Heart left ventricle (tissue), 16 donors: ENCODE data around the gene HAVCR2. TPM values are rescaled to one million over a fixed set of nuclear protein-coding genes. Genes with fewer than 3 reads are reported as not detected.

ENCODE experiments used
- ATAC-seq, 4 donors: fragments of 200-7000 bp; cut with Tn5 transposase; one replicate each; pipeline ENCODE4 v1.9.1; 2020 to 2022; ENCODE audit warnings: moderate library complexity in 4 of 4, mild to moderate bottlenecking in 3 of 4, moderate number of reproducible peaks in 1 of 4
- DNase-seq, 5 donors: peaks; one replicate each; pipeline ENCODE4 v3.0.0-alpha.2; 2020
- H3K27ac ChIP-seq, 12 donors: fragments of 200-600 bp; sonication (generic) in 4 of 12; one replicate each; pipeline versions ENCODE4 v1.5.0 to v1.8.0; 2016 to 2022; ENCODE audit warnings: mild to moderate bottlenecking in 2 of 12
- H3K27me3 ChIP-seq, 9 donors: fragments of 200-600 bp; sonication (generic) in 2 of 9; one replicate each; pipeline versions ENCODE4 v1.5.1 to v1.8.0; 2016 to 2022; ENCODE audit warnings: mild to moderate bottlenecking in 3 of 9
- H3K36me3 ChIP-seq, 9 donors: fragments of 200-600 bp; sonication (generic) in 2 of 9; one replicate each; pipeline versions ENCODE4 v1.5.0 to v1.8.0; 2018 to 2022; ENCODE audit warnings: mild to moderate bottlenecking in 2 of 9
- H3K4me1 ChIP-seq, 12 donors: fragments of 200-600 bp; sonication (generic) in 4 of 12; one replicate each; pipeline versions ENCODE4 v1.5.0 to v1.8.0; 2016 to 2022; ENCODE audit warnings: mild to moderate bottlenecking in 3 of 12
- H3K4me3 ChIP-seq, 12 donors: fragments of 200-600 bp; sonication (generic) in 4 of 12; one replicate each; pipeline versions ENCODE4 v1.5.0 to v1.8.0; 2017 to 2022; ENCODE audit warnings: mild to moderate bottlenecking in 9 of 12, moderate library complexity in 4 of 12
- H3K9me3 ChIP-seq, 12 donors: fragments of 200-600 bp; sonication (generic) in 4 of 12; one replicate each; pipeline versions ENCODE4 v1.5.0 to v1.8.0; 2016 to 2022; ENCODE audit warnings: mild to moderate bottlenecking in 1 of 12
- CTCF ChIP-seq, 12 donors: fragments of 200-600 bp; sonication (generic) in 4 of 12; IDR thresholded peaks; one replicate each; pipeline versions ENCODE4 v1.5.0 to v1.8.0; 2018 to 2022; ENCODE audit warnings: antibody characterized with exemption in 12 of 12, mild to moderate bottlenecking in 5 of 12
- POLR2A ChIP-seq, 2 donors: fragments of 450-650 bp; IDR thresholded peaks; one replicate each; pipeline ENCODE4 v1.6.1; 2017; ENCODE audit warnings: antibody characterized with exemption in 2 of 2, mild to moderate bottlenecking in 2 of 2, moderate library complexity in 2 of 2
- WGBS, 4 donors: extraction: QIAGEN DNeasy Blood & Tissue Kit in 2 of 4; methylation state at CpG; one replicate each; pipeline versions ENCODE4 v1.1.5 to v1.1.7; 2013 to 2018; 5-methylcytosine and 5-hydroxymethylcytosine counted together
- intact Hi-C, 10 donors: fragments of 100-400 bp; cut with DNase I; formaldehyde crosslinking; loops; one replicate each; pipeline versions ENCODE4 v1.11.1 to v1.14.2; 2022
- long read RNA-seq, 3 donors: library from polyadenylated mRNA; unstranded; transcript quantifications; one replicate each; pipeline ENCODE4 v2.0.0, GENCODE V29; 2020 to 2021
- polyA plus RNA-seq, 2 donors: library from polyadenylated mRNA; stranded (reverse); fragments of 200-250 nt; gene quantifications; one replicate each; pipeline ENCODE4 v1.2.3, GENCODE V29; 2013
- total RNA-seq, 9 donors: library from RNA; depleted of rRNA in 2 of 9; stranded (reverse); fragments of >200 nt in 2 of 9; fragmentation: NEBNext Ultra II Directional in 3 of 9; extraction: Animal tissue kit (Norgen Biotek cat#: 25700) in 3 of 9; gene quantifications; one replicate each; pipeline versions ENCODE4 v1.1.0 to v1.2.4, GENCODE V29; 2016 to 2023
- donor health status: ischemic (EF 13 %, LVEDD 7.1; RV severe dilation, severe dysfunction).
- donor health status: healthy with polysubstance abuse.
- donor health status: DM: no; HTN: yes; CAD: no.
- donor health status: DM: no; HTN: no; CAD: no.
- donor health status: ischemic (EF 25% LVEDD 6.9; RV normal size, moderate dysfunction).
- donor health status: ischemic (EF 25% LVEDD 5.7; RV mildly dilated, moderate dysfunction).
- donor health status: healthy.
- donor health status: DM: yes; HTN: yes; CAD: no.
- donor health status: ischemic (EF 35%, LVEDD 5.7; RV mildly dilated, moderate dysfunction).
- donor health status: nonischemic (EF 11% LVEDD 7.7; RV severe dilation, severe dysfunction).
- donor health status: DM: yes; HTN: yes; CAD: no.
- donor health status: PGD.
- donor health status: ischemic (EF 29% LVEDD 5.4; RV normal size, mild dysfunction).
- donor health status: nonischemic (EF 23%, LVEDD 6.1; RV moderate dilation, normal function).

HAVCR2 gene
- total RNA-seq, result 10 to 100 TPM in 2 of 9 donors, 1 to 10 TPM in 7; 1.0 to 39.2 (median 1.9) TPM
- polyA plus RNA-seq, result 1 to 10 TPM in 1 of 2 donors, under 1 TPM in 1; 0.80 to 1.9 TPM
- long read RNA-seq, donor 1, partial matches to known transcripts, result 0 of 1 reads
- long read RNA-seq, donor 1, other reads (novel, unspliced or antisense), result 0 of 1 reads
- long read RNA-seq, donor 2, partial matches to known transcripts, result 0 of 1 reads
- long read RNA-seq, donor 2, other reads (novel, unspliced or antisense), result 0 of 1 reads
- long read RNA-seq, donor 3, transcript HAVCR2-201 (7 exons, 2,907 nt), result major isoform, 5 of 7 reads
- long read RNA-seq, donor 3, partial matches to known transcripts, result 1 of 7 reads
- long read RNA-seq, donor 3, other reads (novel, unspliced or antisense), result 1 of 7 reads

- no peak for TF ChIP-seq POLR2A (IDR thresholded peaks at IDR 0.05)
- Histone ChIP-seq H3K4me1 (peaks cover 0 to 38% (median 0%) of the 10 kb centered on the region in 12 donors), H3K27ac (peak within 1 kb of the TSS in 5 of 12 donors; percentile 9 to 87 (median 24)), H3K9me3 (no peaks in the 10 kb centered on the region), H3K4me3 (peak within 1 kb of the TSS in 9 of 12 donors; percentile 7 to 61 (median 25)), H3K36me3 (peaks cover 0 to 11% (median 0%) of the 10 kb centered on the region in 9 donors), H3K27me3 (no peaks in the 10 kb centered on the region)
- intact Hi-C loops, result no loop called here
- DNase-seq, result peak in 3 of 5 donors; percentile 24 to 55 (median 30)
- 59 to 63% (median 61%) methylated on average over 4 of the region's 4 CpGs for WGBS, 4 donors
- peak in 3 of 4 donors; percentile 55 to 86 (median 68) for ATAC-seq
These were observed at the start of gene HAVCR2 for GRCh38 chr5:157108976-157109375. TSS of gene HAVCR2 (minus strand) at chr5:157109044. CDS start at chr5:157108983, 61 bp downstream.

DNA sequence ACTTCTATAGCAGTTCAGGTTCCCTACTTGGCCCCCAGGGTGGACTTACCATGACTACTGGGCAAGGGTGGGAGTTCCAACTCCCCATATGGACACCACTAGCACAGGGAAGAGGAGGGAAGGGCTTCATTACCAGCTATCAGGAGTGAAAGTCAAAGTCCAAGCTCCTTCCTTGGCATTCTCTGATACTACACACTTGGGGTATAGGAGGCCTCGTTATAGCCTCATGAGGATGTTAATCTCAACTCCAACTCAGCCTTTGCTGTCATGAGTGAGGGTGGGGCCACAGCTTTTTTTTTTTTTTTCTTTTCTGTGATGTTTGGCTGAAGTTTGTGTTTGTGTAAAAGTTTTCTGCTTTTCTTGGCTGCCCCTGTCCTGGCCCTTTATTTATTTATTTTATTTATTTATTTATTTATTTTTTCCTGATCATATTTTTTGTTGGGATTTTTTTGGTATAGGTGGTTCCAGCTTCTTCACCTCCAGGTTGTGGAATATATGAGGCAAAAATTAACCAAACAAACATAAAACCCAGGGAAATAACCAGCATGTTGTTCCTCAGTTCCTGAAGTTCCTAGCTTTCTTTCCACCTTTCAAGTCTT lies 48.5 kb upstream of the HAVCR2 start:
- TF ChIP-seq POLR2A (IDR thresholded peaks at IDR 0.05), result no peak
- TF ChIP-seq CTCF (IDR thresholded peaks at IDR 0.05), result no peak
- no peak for DNase-seq
- intact Hi-C loops, result loop anchor here in 2 of 10 donors (10.0 kb wide), 2 partner anchors 87 to 157 kb away; no protein-coding TSS in a partner anchor

DNA sequence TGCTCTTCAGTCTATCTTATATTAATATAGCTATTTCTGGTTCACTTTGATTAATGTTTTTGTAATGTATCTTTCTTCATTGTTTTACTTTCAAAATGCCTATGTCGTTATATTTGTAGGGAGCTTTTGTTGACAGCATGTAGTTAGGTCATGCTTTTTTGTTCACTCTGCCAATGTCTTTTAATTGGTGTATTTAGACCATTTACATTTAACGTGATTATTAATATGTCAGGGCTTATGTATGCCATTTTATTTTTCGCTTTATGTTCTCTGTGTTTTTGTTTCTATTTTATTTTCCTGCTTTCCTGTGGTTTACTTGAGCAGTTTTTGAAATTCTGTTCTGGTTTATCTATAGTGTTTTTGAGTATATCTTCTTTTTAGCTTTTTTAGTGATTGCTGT lies 46.5 kb upstream of the HAVCR2 start:
- WGBS, 4 donors, result 76 to 92% (median 86%) methylated on average over 3 of the region's 3 CpGs
- Histone ChIP-seq H3K4me1 (peaks cover 0 to 5% (median 0%) of the 10 kb centered on the region in 12 donors), H3K27ac (peak overlapping the region in 1 of 12 donors; percentile 44), H3K27me3 (peaks cover 0 to 8% (median 0%) of the 10 kb centered on the region in 9 donors), H3K9me3 (no peaks in the 10 kb centered on the region), H3K4me3 (peak overlapping the region in 1 of 12 donors; percentile 7), H3K36me3 (no peaks in the 10 kb centered on the region)
- ATAC-seq (no peak), DNase-seq (no peak)
- TF ChIP-seq CTCF (IDR thresholded peaks at IDR 0.05), result no peak
- TF ChIP-seq POLR2A (IDR thresholded peaks at IDR 0.05), result no peak
- intact Hi-C loops, result loop anchor here in 2 of 10 donors (10.0 kb wide), 2 partner anchors 90 to 160 kb away; no protein-coding TSS in a partner anchor

More for the DNA sequence above, 48.5 kb upstream of the HAVCR2 start:
- ATAC-seq, result no peak
- Histone ChIP-seq H3K4me1 (peaks cover 0 to 5% (median 0%) of the 10 kb centered on the region in 12 donors), H3K4me3 (no peak overlapping the region), H3K27ac (no peak overlapping the region), H3K9me3 (no peaks in the 10 kb centered on the region), H3K27me3 (peaks cover 0 to 13% (median 0%) of the 10 kb centered on the region in 9 donors), H3K36me3 (no peaks in the 10 kb centered on the region)
- 45 to 78% (median 66%) methylated on average over 1 of the region's 1 CpG for WGBS, 4 donors

DNA sequence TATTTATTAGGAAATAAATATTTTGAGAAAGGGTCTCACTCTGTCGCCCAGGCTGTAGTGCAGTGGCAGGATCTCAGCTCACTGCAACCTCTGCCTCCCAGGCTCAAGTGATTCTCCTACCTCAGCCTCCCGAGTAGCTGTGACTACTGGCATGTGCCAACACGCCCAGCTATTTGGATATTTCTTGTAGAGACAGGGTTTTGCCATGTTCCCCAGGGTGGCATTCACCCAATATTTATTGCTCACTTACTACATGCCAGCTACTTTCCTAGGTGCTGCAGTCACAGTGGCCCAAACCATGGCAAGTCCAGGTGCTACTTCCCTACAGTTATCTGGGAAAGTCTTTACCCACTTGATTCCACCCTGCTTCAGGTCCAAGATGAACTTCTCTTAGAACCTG lies 42.2 kb upstream of the HAVCR2 start:
- no peak for DNase-seq

More for the DNA sequence above, 42.2 kb upstream of the HAVCR2 start:
- H3K4me3 ChIP-seq, result no peak overlapping the region
- ATAC-seq, result no peak
- WGBS, 4 donors, result 84 to 93% (median 90%) methylated on average over 3 of the region's 3 CpGs
- H3K27me3 ChIP-seq, result no peaks in the 10 kb centered on the region
- no peak overlapping the region for H3K27ac ChIP-seq
- H3K9me3 ChIP-seq, result no peaks in the 10 kb centered on the region
- peaks cover 0 to 11% (median 3%) of the 10 kb centered on the region in 12 donors for H3K4me1 ChIP-seq
- TF ChIP-seq POLR2A (IDR thresholded peaks at IDR 0.05) (no peak), CTCF (IDR thresholded peaks at IDR 0.05) (no peak)
- intact Hi-C loops, result loop anchor here in 3 of 10 donors (5.0 to 10.0 kb wide), 4 partner anchors 94 to 164 kb away; no protein-coding TSS in a partner anchor
- no peaks in the 10 kb centered on the region for H3K36me3 ChIP-seq
